Subcutaneous adipose tissue (tissue), 4 donors: ENCODE results near the gene CBS. TPM values are rescaled to one million over a fixed set of nuclear protein-coding genes. Genes with fewer than 3 reads are reported as not detected.

Experiments
- total RNA-seq, 4 donors: library from RNA; depleted of rRNA; stranded (reverse); fragments of >200 nt; gene quantifications; one replicate each; pipeline ENCODE4 v1.1.0, GENCODE V29; 2016
- TF ChIP-seq, protein P1 (sequence below): fragments of 450-650 bp; IDR thresholded peaks from one replicate; pipeline ENCODE4 v1.5.1; 2016; ENCODE audit warnings: low read depth, mild to moderate bottlenecking, control low read depth, antibody characterized with exemption, moderate library complexity

Gene CBS
- total RNA-seq, 4 donors from 2014 or later, result 6.0 to 33.7 (median 21.1) TPM

DNA sequence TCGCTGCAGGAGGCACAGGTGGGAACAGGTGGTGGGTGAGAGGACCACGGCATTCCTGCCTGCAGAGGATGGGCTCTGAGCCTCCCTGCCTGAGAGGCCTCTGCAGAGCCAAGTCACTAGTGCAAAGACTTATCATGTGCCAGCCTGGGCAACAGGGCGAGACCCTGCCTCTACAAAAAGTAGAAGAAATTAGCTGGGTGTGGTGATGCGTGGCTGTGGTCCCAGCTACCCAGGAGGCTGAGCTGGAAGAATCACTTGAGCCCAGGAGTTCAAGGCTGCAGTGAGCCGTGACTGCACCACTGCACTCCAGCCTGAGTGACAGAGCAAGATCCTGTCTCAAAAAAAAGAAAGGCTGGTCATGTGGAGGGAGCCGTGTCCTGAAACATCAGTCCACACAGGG, 54.9 kb downstream of the CBS start:
- TF ChIP-seq, protein P1, sequence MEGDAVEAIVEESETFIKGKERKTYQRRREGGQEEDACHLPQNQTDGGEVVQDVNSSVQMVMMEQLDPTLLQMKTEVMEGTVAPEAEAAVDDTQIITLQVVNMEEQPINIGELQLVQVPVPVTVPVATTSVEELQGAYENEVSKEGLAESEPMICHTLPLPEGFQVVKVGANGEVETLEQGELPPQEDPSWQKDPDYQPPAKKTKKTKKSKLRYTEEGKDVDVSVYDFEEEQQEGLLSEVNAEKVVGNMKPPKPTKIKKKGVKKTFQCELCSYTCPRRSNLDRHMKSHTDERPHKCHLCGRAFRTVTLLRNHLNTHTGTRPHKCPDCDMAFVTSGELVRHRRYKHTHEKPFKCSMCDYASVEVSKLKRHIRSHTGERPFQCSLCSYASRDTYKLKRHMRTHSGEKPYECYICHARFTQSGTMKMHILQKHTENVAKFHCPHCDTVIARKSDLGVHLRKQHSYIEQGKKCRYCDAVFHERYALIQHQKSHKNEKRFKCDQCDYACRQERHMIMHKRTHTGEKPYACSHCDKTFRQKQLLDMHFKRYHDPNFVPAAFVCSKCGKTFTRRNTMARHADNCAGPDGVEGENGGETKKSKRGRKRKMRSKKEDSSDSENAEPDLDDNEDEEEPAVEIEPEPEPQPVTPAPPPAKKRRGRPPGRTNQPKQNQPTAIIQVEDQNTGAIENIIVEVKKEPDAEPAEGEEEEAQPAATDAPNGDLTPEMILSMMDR, result no peak

GRCh38 chr21:43020177-43020576, 55.5 kb downstream of the CBS start:
- TF ChIP-seq, protein P1, result no peak

- TF ChIP-seq, protein P1, result no peak
These were observed 57.1 kb downstream of the CBS start for GRCh38 chr21:43018519-43018918.

- TF ChIP-seq, protein P1, result no peak
These were observed 58.9 kb downstream of the CBS start for GRCh38 chr21:43016728-43017127.

DNA sequence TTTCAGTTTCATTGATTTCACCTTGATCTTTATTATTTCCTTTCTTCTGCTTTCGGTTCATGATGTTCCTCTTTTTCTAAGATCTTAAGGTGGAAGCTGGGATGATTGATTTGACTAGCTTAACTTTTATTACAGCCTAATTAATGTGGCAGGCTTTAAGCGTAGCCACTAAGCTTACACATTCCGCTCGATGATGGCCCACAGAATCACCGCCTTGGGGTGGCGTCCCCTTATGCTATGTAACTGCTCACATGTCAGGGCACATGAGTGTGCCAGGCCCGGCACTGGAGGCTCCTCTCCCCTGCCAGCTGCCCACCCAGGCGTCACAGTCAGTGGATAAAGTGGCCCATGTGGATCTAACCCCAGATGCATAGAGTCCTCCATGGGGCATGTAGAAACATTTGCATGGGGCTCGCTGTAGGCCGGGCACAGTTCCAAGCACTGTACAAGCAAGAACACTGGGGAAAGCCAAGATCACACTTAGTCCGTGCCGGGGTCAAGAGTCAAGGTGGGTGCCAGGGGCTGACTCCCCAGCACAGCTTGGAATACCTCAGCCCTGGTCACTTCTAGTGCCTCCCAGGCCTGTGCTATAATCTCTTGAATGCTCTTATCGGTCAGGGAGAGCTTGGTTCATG, 59.6 kb downstream of the CBS start:
- TF ChIP-seq, protein P1, result no peak

- TF ChIP-seq, protein P1, result no peak
These were observed 63.0 kb downstream of the CBS start for GRCh38 chr21:43012596-43012995.

- TF ChIP-seq, protein P1, result no peak
These were observed 68.8 kb downstream of the CBS start for GRCh38 chr21:43006874-43007208.
